H1 (cell line): ENCODE data around the gene TRIM39. TPM values are rescaled to one million over a fixed set of nuclear protein-coding genes. Genes with fewer than 3 reads are reported as not detected.

Experiments
- BCL11A ChIP-seq, 2 experiments: IDR thresholded peaks; one replicate each; pipeline ENCODE4 v1.6.1; 2011; ENCODE audit warnings: low read depth in 2 of 2, low read length in 2 of 2, mild to moderate bottlenecking in 2 of 2
- CREB1 ChIP-seq: IDR thresholded peaks from 2 replicates; pipeline ENCODE4 v1.6.1; 2012; ENCODE audit warnings: inconsistent platforms
- EZH2 ChIP-seq: fragments of 200-600 bp; sonication (generic); IDR thresholded peaks from 2 replicates; pipeline ENCODE4 v1.7.1; 2012; ENCODE audit warnings: low read depth, mild to moderate bottlenecking, moderate library complexity, low read length, inconsistent platforms; ENCODE audit not compliant: severe bottlenecking
- MAFK ChIP-seq: IDR thresholded peaks from 2 replicates; pipeline ENCODE4 v1.6.1; 2012; ENCODE audit warnings: low read depth, mild to moderate bottlenecking, improper control_type of control experiment, low read length
- NANOG ChIP-seq: IDR thresholded peaks from 2 replicates; pipeline ENCODE4 v1.6.1; 2011; ENCODE audit warnings: low read length, low read depth, mild to moderate bottlenecking, inconsistent platforms; ENCODE audit not compliant: insufficient read depth, poor library complexity, severe bottlenecking
- POLR2A ChIP-seq, 2 experiments: IDR thresholded peaks; 1 replicate in 1 of 2; 2 replicates in 1 of 2; pipeline ENCODE4 v1.6.1; 2011; ENCODE audit warnings: low read depth in 2 of 2, low read length in 2 of 2, mild to moderate bottlenecking in 2 of 2; ENCODE audit errors: control extremely low read depth in 1 of 2
- SIN3A ChIP-seq, 2 experiments: IDR thresholded peaks in 1 of 2; conservative IDR thresholded peaks in 1 of 2; 2 replicates each; pipeline ENCODE4 v1.6.1; 2011 to 2012; ENCODE audit warnings: low read length in 2 of 2, improper control_type of control experiment in 1 of 2, low read depth in 1 of 2, mild to moderate bottlenecking in 1 of 2
- SIRT6 ChIP-seq: IDR thresholded peaks from one replicate; pipeline ENCODE4 v1.7.1; 2012; ENCODE audit warnings: low read length, inconsistent platforms
- TBP ChIP-seq: IDR thresholded peaks from 2 replicates; pipeline ENCODE4 v1.6.1; 2011; ENCODE audit warnings: low read depth, low read length, improper control_type of control experiment
- YY1 ChIP-seq: IDR thresholded peaks from 2 replicates; pipeline ENCODE4 v1.6.1; 2011; ENCODE audit warnings: low read depth, mild to moderate bottlenecking, low read length
- polyA plus RNA-seq, 7 experiments: library from polyadenylated mRNA; depleted of rRNA in 3 of 7; stranded (reverse) in 5 of 7; unstranded in 2 of 7; fragments of >200 nt in 5 of 7; fragments of 200-250 nt in 2 of 7; gene quantifications; 1 replicate in 5 of 7; 2 replicates in 1 of 7; 4 replicates in 1 of 7; pipeline versions ENCODE4 v1.2.1 to v1.2.3, GENCODE V29; 2011 to 2013; ENCODE audit warnings: missing spikeins in 2 of 7, mixed read lengths in 2 of 7
- total RNA-seq: library from RNA; stranded (reverse); fragmentation: NEBNext Ultra II Directional; extraction: Animal tissue kit (Norgen Biotek cat#: 25700); gene quantifications from 2 replicates; pipeline ENCODE4 v1.2.1, GENCODE V29; 2021
- TF ChIP-seq, protein P1 (sequence below): fragments of 300-600 bp; sonication (generic); IDR thresholded peaks from 2 replicates; pipeline ENCODE4 v1.7.1; 2012; ENCODE audit warnings: low read length, moderate library complexity, mild to moderate bottlenecking, inconsistent platforms; ENCODE audit not compliant: insufficient replicate concordance
- TF ChIP-seq, protein P2 (sequence below): IDR thresholded peaks from 2 replicates; pipeline ENCODE4 v1.6.1; 2011; ENCODE audit warnings: low read depth, mild to moderate bottlenecking, low read length; ENCODE audit not compliant: insufficient read depth

Gene TRIM39
- total and polyA plus RNA-seq, 2 of the 8 experiments (the other 6 are each of a cell fraction or from before 2014, with no cell fraction given) = 7.3 to 26.1 TPM

DNA sequence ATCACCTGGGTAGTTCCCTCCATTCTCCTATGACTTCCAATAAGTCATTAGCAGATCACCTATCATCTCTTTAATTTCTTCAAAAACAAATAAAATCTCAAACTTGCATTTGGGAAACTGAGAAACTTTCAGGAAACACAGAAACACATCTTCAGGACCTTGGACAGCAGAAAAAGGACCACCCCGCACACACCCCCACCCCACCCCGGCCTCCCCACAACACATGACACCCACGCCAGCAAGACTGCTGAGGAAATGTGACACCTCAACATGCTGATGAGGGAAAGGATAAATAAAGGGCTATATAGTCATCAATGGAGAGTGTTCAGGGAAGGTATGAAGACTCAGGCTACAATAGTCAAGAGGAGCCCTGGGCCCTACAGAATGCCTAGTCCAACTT lies 15.6 kb upstream of the TRIM39 start (continued):
- TF ChIP-seq, protein P1, sequence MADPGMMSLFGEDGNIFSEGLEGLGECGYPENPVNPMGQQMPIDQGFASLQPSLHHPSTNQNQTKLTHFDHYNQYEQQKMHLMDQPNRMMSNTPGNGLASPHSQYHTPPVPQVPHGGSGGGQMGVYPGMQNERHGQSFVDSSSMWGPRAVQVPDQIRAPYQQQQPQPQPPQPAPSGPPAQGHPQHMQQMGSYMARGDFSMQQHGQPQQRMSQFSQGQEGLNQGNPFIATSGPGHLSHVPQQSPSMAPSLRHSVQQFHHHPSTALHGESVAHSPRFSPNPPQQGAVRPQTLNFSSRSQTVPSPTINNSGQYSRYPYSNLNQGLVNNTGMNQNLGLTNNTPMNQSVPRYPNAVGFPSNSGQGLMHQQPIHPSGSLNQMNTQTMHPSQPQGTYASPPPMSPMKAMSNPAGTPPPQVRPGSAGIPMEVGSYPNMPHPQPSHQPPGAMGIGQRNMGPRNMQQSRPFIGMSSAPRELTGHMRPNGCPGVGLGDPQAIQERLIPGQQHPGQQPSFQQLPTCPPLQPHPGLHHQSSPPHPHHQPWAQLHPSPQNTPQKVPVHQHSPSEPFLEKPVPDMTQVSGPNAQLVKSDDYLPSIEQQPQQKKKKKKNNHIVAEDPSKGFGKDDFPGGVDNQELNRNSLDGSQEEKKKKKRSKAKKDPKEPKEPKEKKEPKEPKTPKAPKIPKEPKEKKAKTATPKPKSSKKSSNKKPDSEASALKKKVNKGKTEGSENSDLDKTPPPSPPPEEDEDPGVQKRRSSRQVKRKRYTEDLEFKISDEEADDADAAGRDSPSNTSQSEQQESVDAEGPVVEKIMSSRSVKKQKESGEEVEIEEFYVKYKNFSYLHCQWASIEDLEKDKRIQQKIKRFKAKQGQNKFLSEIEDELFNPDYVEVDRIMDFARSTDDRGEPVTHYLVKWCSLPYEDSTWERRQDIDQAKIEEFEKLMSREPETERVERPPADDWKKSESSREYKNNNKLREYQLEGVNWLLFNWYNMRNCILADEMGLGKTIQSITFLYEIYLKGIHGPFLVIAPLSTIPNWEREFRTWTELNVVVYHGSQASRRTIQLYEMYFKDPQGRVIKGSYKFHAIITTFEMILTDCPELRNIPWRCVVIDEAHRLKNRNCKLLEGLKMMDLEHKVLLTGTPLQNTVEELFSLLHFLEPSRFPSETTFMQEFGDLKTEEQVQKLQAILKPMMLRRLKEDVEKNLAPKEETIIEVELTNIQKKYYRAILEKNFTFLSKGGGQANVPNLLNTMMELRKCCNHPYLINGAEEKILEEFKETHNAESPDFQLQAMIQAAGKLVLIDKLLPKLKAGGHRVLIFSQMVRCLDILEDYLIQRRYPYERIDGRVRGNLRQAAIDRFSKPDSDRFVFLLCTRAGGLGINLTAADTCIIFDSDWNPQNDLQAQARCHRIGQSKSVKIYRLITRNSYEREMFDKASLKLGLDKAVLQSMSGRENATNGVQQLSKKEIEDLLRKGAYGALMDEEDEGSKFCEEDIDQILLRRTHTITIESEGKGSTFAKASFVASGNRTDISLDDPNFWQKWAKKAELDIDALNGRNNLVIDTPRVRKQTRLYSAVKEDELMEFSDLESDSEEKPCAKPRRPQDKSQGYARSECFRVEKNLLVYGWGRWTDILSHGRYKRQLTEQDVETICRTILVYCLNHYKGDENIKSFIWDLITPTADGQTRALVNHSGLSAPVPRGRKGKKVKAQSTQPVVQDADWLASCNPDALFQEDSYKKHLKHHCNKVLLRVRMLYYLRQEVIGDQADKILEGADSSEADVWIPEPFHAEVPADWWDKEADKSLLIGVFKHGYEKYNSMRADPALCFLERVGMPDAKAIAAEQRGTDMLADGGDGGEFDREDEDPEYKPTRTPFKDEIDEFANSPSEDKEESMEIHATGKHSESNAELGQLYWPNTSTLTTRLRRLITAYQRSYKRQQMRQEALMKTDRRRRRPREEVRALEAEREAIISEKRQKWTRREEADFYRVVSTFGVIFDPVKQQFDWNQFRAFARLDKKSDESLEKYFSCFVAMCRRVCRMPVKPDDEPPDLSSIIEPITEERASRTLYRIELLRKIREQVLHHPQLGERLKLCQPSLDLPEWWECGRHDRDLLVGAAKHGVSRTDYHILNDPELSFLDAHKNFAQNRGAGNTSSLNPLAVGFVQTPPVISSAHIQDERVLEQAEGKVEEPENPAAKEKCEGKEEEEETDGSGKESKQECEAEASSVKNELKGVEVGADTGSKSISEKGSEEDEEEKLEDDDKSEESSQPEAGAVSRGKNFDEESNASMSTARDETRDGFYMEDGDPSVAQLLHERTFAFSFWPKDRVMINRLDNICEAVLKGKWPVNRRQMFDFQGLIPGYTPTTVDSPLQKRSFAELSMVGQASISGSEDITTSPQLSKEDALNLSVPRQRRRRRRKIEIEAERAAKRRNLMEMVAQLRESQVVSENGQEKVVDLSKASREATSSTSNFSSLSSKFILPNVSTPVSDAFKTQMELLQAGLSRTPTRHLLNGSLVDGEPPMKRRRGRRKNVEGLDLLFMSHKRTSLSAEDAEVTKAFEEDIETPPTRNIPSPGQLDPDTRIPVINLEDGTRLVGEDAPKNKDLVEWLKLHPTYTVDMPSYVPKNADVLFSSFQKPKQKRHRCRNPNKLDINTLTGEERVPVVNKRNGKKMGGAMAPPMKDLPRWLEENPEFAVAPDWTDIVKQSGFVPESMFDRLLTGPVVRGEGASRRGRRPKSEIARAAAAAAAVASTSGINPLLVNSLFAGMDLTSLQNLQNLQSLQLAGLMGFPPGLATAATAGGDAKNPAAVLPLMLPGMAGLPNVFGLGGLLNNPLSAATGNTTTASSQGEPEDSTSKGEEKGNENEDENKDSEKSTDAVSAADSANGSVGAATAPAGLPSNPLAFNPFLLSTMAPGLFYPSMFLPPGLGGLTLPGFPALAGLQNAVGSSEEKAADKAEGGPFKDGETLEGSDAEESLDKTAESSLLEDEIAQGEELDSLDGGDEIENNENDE = no peak
- TF ChIP-seq SIRT6 (no peak), TBP (no peak), POLR2A (IDR thresholded peaks at IDR 0.05; ENCODE audit: control extremely low read depth in 1 of 2, low read depth in 2 of 2, low read length in 2 of 2) (no peak), CREB1 (no peak), EZH2 (no peak), BCL11A (IDR thresholded peaks at IDR 0.05; ENCODE audit: low read depth in 2 of 2, low read length in 2 of 2) (no peak), MAFK (no peak), SIN3A (conservative IDR thresholded peaks at IDR 0.05 in 1 of 2, IDR thresholded peaks at IDR 0.05 in 1 of 2; ENCODE audit: low read depth in 1 of 2, low read length in 2 of 2) (no peak), NANOG (no peak), YY1 (no peak)
- TF ChIP-seq, protein P2, sequence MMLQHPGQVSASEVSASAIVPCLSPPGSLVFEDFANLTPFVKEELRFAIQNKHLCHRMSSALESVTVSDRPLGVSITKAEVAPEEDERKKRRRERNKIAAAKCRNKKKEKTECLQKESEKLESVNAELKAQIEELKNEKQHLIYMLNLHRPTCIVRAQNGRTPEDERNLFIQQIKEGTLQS = no peak
